HepG2 (cell line): ENCODE measurements around the gene MRPL28. TPM values are rescaled to one million over a fixed set of nuclear protein-coding genes. Genes with fewer than 3 reads are reported as not detected.
A peak's percentile ranks its signal among the peaks of the same experiment; 100 is the strongest.

Experiments
- BHLHE40 ChIP-seq: IDR thresholded peaks from 2 replicates; pipeline ENCODE4 v1.6.1; 2011; ENCODE audit warnings: low read length, improper control_type of control experiment
- CHD4 ChIP-seq: fragments of 200-600 bp; sonication (generic); IDR thresholded peaks from 2 replicates; pipeline ENCODE4 v1.7.0; 2017; ENCODE audit warnings: mild to moderate bottlenecking, low read length, borderline replicate concordance
- EHMT2 ChIP-seq: fragments of 200-600 bp; sonication (generic); IDR thresholded peaks from 2 replicates; pipeline ENCODE4 v1.7.0; 2017; ENCODE audit warnings: antibody characterized with exemption, low read depth, low read length, borderline replicate concordance
- FLYWCH1 ChIP-seq: sonication (generic); formaldehyde crosslinking; IDR thresholded peaks from 2 replicates; pipeline ENCODE4 v1.8.1; 2023; ENCODE audit warnings: mild to moderate bottlenecking, missing genetic modification reagents
- HNF4A ChIP-seq: sonication (generic); formaldehyde crosslinking; IDR thresholded peaks from 2 replicates; pipeline ENCODE4 v1.4.0; 2020; ENCODE audit warnings: missing genetic modification reagents
- NR3C1 ChIP-seq: sonication (generic); formaldehyde crosslinking; IDR thresholded peaks from 2 replicates; pipeline ENCODE4 v1.4.0; 2020; ENCODE audit warnings: missing genetic modification reagents
- PHF20 ChIP-seq: sonication (generic); formaldehyde crosslinking; IDR thresholded peaks from 2 replicates; pipeline ENCODE4 v1.5.0; 2020; ENCODE audit warnings: mild to moderate bottlenecking, missing genetic modification reagents
- RAD21 ChIP-seq: fragments of 450-650 bp; formaldehyde crosslinking; IDR thresholded peaks from 2 replicates; pipeline ENCODE4 v1.5.0; 2020; ENCODE audit warnings: mild to moderate bottlenecking
- REL ChIP-seq: sonication (generic); formaldehyde crosslinking; conservative IDR thresholded peaks from 2 replicates; pipeline ENCODE4 v1.8.0; 2022; ENCODE audit warnings: mild to moderate bottlenecking, missing genetic modification reagents, moderate library complexity
- RNF2 ChIP-seq: fragments of 450-650 bp; conservative IDR thresholded peaks from 2 replicates; pipeline ENCODE4 v1.6.1; 2016; ENCODE audit warnings: low read depth
- ZNF264 ChIP-seq: sonication (generic); formaldehyde crosslinking; IDR thresholded peaks from 2 replicates; pipeline ENCODE4 v1.4.0; 2020; ENCODE audit warnings: missing genetic modification reagents
- ZNF432 ChIP-seq: sonication (generic); formaldehyde crosslinking; IDR thresholded peaks from 2 replicates; pipeline ENCODE4 v1.5.0; 2020; ENCODE audit warnings: missing genetic modification reagents, mild to moderate bottlenecking, borderline replicate concordance
- ZNF44 ChIP-seq: sonication (generic); formaldehyde crosslinking; IDR thresholded peaks from 2 replicates; pipeline ENCODE4 v1.5.1; 2020; ENCODE audit warnings: mild to moderate bottlenecking, missing genetic modification reagents
- ZNF563 ChIP-seq: sonication (generic); formaldehyde crosslinking; IDR thresholded peaks from 2 replicates; pipeline ENCODE4 v1.8.0; 2022; ENCODE audit warnings: mild to moderate bottlenecking, moderate library complexity, missing genetic modification reagents
- ZNF839 ChIP-seq: sonication (generic); formaldehyde crosslinking; IDR thresholded peaks from 2 replicates; pipeline ENCODE4 v1.4.0; 2020; ENCODE audit warnings: missing genetic modification reagents, mild to moderate bottlenecking, borderline replicate concordance
- ZNF878 ChIP-seq: sonication (generic); formaldehyde crosslinking; IDR thresholded peaks from 2 replicates; pipeline ENCODE4 v1.8.1; 2023; ENCODE audit warnings: mild to moderate bottlenecking, missing genetic modification reagents, moderate library complexity
- ZSCAN25 ChIP-seq: sonication (generic); formaldehyde crosslinking; IDR thresholded peaks from 2 replicates; pipeline ENCODE4 v1.8.0; 2022; ENCODE audit warnings: mild to moderate bottlenecking, missing genetic modification reagents
- polyA plus RNA-seq, 8 experiments: library from polyadenylated mRNA; depleted of rRNA in 3 of 8; stranded (reverse) in 7 of 8; unstranded in 1 of 8; fragments of >200 nt; fragmentation: Illumina TruSeq in 4 of 8; extraction: Trizol in 4 of 8; gene quantifications; 2 replicates each; pipeline versions ENCODE4 v1.2.1 to v1.2.3, GENCODE V29; 2011 to 2016; ENCODE audit warnings: low read depth in 4 of 8, missing spikeins in 1 of 8, mixed read lengths in 1 of 8; ENCODE audit not compliant: insufficient read depth in 1 of 8
- total RNA-seq, 5 experiments: library from RNA; depleted of rRNA; stranded (reverse); fragments of >200 nt; fragmentation: Illumina TruSeq; extraction: Trizol; gene quantifications; 2 replicates each; pipeline ENCODE4 v1.2.3, GENCODE V29; 2016; ENCODE audit warnings: low read depth in 1 of 5
- TF ChIP-seq, protein P1 (sequence below): IDR thresholded peaks from 2 replicates; pipeline ENCODE4 v1.6.1; 2016; ENCODE audit warnings: mild to moderate bottlenecking, missing biosample characterization, missing genetic modification reagents
- TF ChIP-seq, protein P2 (sequence below): sonication (generic); formaldehyde crosslinking; IDR thresholded peaks from 2 replicates; pipeline ENCODE4 v1.5.0; 2020; ENCODE audit warnings: missing genetic modification reagents
- TF ChIP-seq, protein P3 (sequence below): sonication (generic); formaldehyde crosslinking; conservative IDR thresholded peaks from 2 replicates; pipeline ENCODE4 v1.4.0; 2020; ENCODE audit warnings: missing genetic modification reagents
- TF ChIP-seq, protein P4 (sequence below): sonication (generic); formaldehyde crosslinking; IDR thresholded peaks from 2 replicates; pipeline ENCODE4 v1.5.1; 2020; ENCODE audit warnings: missing genetic modification reagents, mild to moderate bottlenecking, borderline replicate concordance
- TF ChIP-seq, protein P5 (sequence below): sonication (generic); formaldehyde crosslinking; IDR thresholded peaks from 2 replicates; pipeline ENCODE4 v1.5.0; 2020; ENCODE audit warnings: missing genetic modification reagents, mild to moderate bottlenecking, borderline replicate concordance
- TF ChIP-seq, protein P6 (sequence below): sonication (generic); formaldehyde crosslinking; IDR thresholded peaks from 2 replicates; pipeline ENCODE4 v1.5.0; 2020; ENCODE audit warnings: mild to moderate bottlenecking, missing genetic modification reagents

Gene MRPL28
- total and polyA plus RNA-seq, 2 of the 13 experiments (the other 11 are each of a cell fraction or from before 2014, with no cell fraction given) = 114 to 135 TPM

DNA sequence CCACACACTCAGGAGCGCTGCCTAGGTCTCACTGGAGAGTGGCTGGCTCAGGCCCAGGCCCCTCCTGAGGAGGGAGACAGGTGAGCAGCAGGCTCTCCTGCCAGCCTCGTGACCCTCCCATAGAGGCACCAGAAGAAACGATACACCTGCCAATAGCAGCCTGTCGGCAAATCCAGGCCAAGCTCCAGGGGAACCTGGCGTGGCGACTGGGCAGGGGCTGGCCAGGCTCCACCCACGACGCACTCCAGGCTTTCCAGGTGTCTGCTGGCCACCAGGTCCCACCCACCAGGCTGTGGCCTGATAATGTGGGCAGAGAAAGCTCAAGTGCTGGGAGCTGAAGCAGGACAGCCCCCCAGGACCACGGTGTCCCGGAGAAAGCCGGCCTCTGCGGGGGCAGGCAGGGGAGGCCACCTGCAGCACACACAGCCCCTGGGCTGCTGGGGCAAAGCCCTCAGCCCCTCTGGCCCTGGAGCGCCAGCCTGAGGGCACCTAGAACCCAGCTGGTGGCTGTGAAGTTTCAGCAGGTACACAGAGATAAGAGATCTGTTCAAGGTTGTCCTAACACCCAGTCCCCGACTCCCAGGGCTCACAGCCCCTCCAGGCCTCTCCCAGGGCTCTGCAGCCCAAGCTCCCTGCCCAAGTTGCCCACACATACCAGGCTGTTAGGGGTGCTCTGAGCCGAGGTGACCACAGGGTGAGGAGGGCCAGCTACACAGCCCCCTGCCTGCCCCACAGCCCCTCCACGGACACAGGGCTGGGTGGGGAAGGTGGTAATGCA, 9.0 kb upstream of the MRPL28 start (continued):
- TF ChIP-seq CHD4 = no peak
- TF ChIP-seq BHLHE40 = no peak
- TF ChIP-seq, protein P1, sequence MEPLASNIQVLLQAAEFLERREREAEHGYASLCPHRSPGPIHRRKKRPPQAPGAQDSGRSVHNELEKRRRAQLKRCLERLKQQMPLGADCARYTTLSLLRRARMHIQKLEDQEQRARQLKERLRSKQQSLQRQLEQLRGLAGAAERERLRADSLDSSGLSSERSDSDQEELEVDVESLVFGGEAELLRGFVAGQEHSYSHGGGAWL = no peak
- TF ChIP-seq, protein P2, sequence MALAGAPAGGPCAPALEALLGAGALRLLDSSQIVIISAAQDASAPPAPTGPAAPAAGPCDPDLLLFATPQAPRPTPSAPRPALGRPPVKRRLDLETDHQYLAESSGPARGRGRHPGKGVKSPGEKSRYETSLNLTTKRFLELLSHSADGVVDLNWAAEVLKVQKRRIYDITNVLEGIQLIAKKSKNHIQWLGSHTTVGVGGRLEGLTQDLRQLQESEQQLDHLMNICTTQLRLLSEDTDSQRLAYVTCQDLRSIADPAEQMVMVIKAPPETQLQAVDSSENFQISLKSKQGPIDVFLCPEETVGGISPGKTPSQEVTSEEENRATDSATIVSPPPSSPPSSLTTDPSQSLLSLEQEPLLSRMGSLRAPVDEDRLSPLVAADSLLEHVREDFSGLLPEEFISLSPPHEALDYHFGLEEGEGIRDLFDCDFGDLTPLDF (CRISPR knock-in tag) = no peak
- no peak for TF ChIP-seq HNF4A (CRISPR knock-in tag)
- no peak for TF ChIP-seq RAD21 (CRISPR knock-in tag)
- TF ChIP-seq, protein P3, sequence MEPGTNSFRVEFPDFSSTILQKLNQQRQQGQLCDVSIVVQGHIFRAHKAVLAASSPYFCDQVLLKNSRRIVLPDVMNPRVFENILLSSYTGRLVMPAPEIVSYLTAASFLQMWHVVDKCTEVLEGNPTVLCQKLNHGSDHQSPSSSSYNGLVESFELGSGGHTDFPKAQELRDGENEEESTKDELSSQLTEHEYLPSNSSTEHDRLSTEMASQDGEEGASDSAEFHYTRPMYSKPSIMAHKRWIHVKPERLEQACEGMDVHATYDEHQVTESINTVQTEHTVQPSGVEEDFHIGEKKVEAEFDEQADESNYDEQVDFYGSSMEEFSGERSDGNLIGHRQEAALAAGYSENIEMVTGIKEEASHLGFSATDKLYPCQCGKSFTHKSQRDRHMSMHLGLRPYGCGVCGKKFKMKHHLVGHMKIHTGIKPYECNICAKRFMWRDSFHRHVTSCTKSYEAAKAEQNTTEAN (CRISPR knock-in tag) = no peak
- TF ChIP-seq NR3C1 (CRISPR knock-in tag) = no peak
- TF ChIP-seq FLYWCH1 (CRISPR knock-in tag) = no peak
- TF ChIP-seq PHF20 = no peak
- no peak for TF ChIP-seq RNF2
- TF ChIP-seq, protein P4, sequence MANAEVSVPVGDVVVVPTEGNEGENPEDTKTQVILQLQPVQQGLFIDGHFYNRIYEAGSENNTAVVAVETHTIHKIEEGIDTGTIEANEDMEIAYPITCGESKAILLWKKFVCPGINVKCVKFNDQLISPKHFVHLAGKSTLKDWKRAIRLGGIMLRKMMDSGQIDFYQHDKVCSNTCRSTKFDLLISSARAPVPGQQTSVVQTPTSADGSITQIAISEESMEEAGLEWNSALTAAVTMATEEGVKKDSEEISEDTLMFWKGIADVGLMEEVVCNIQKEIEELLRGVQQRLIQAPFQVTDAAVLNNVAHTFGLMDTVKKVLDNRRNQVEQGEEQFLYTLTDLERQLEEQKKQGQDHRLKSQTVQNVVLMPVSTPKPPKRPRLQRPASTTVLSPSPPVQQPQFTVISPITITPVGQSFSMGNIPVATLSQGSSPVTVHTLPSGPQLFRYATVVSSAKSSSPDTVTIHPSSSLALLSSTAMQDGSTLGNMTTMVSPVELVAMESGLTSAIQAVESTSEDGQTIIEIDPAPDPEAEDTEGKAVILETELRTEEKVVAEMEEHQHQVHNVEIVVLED (CRISPR knock-in tag) = no peak
- TF ChIP-seq EHMT2 = no peak
- TF ChIP-seq ZNF878 (CRISPR knock-in tag) = no peak
- no peak for TF ChIP-seq ZNF839 (CRISPR knock-in tag)
- TF ChIP-seq, protein P5, sequence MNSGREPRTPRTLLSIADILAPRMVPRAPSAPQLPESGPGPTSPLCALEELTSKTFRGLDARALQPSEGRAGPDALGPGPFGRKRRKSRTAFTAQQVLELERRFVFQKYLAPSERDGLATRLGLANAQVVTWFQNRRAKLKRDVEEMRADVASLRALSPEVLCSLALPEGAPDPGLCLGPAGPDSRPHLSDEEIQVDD (CRISPR knock-in tag) = 0 out of 2 replicates have a peak, but pooled peaks have one; percentile 26
- no peak for TF ChIP-seq ZNF432
- TF ChIP-seq ZNF264 = no peak
- TF ChIP-seq ZNF563 = no peak
- no peak for TF ChIP-seq ZSCAN25 (CRISPR knock-in tag)
- no peak for TF ChIP-seq ZNF44 (CRISPR knock-in tag)
- TF ChIP-seq, protein P6, sequence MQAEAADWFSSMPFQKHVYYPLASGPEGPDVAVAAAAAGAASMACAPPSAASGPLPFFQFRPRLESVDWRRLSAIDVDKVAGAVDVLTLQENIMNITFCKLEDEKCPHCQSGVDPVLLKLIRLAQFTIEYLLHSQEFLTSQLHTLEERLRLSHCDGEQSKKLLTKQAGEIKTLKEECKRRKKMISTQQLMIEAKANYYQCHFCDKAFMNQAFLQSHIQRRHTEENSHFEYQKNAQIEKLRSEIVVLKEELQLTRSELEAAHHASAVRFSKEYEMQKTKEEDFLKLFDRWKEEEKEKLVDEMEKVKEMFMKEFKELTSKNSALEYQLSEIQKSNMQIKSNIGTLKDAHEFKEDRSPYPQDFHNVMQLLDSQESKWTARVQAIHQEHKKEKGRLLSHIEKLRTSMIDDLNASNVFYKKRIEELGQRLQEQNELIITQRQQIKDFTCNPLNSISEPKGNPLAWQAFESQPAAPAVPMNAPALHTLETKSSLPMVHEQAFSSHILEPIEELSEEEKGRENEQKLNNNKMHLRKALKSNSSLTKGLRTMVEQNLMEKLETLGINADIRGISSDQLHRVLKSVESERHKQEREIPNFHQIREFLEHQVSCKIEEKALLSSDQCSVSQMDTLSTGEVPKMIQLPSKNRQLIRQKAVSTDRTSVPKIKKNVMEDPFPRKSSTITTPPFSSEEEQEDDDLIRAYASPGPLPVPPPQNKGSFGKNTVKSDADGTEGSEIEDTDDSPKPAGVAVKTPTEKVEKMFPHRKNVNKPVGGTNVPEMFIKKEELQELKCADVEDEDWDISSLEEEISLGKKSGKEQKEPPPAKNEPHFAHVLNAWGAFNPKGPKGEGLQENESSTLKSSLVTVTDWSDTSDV (CRISPR knock-in tag) = no peak
- no peak for TF ChIP-seq REL (CRISPR knock-in tag)
